ENCODE data around the gene RIC1. TPM values are rescaled to one million over a fixed set of nuclear protein-coding genes. Genes with fewer than 3 reads are reported as not detected.

The RIC1 gene
- total RNA-seq, 1 donor from 2014 or later, result 9.7 TPM

GRCh38 chr9:5684101-5684500, 55.2 kb downstream of the RIC1 start:
- DNase-seq, result no peak
- H3K27ac Mint-ChIP-seq (ENCODE audit: unreplicated experiment), result no peak overlapping the region
- H3K4me3 Mint-ChIP-seq (ENCODE audit: unreplicated experiment), result no peak overlapping the region
- TF ChIP-seq CTCF (IDR thresholded peaks at IDR 0.05; ENCODE audit: partially characterized antibody, unreplicated experiment), result no peak
- H3K4me1 Mint-ChIP-seq (ENCODE audit: low read depth, unreplicated experiment), result no peaks in the 10 kb centered on the region
- peaks cover 2% of the 10 kb centered on the region for H3K27me3 Mint-ChIP-seq (ENCODE audit: unreplicated experiment)
- H3K9me3 Mint-ChIP-seq (ENCODE audit: unreplicated experiment), result peaks cover 2% of the 10 kb centered on the region
- peaks cover 10% of the 10 kb centered on the region for H3K36me3 Mint-ChIP-seq (ENCODE audit: unreplicated experiment)

GRCh38 chr9:5688109-5688508, 59.2 kb downstream of the RIC1 start:
- H3K27ac Mint-ChIP-seq (ENCODE audit: unreplicated experiment), result no peak overlapping the region

GRCh38 chr9:5690278-5690677, 61.4 kb downstream of the RIC1 start:
- Mint-ChIP-seq H3K27me3 (ENCODE audit: unreplicated experiment) (no peaks in the 10 kb centered on the region), H3K4me1 (ENCODE audit: low read depth, unreplicated experiment) (no peaks in the 10 kb centered on the region), H3K27ac (ENCODE audit: unreplicated experiment) (no peak overlapping the region), H3K9me3 (ENCODE audit: unreplicated experiment) (no peaks in the 10 kb centered on the region), H3K36me3 (ENCODE audit: unreplicated experiment) (no peaks in the 10 kb centered on the region), H3K4me3 (ENCODE audit: unreplicated experiment) (no peak overlapping the region)
- no peak for DNase-seq
- no peak for TF ChIP-seq CTCF (IDR thresholded peaks at IDR 0.05; ENCODE audit: partially characterized antibody, unreplicated experiment)

More at GRCh38 chr9:5688109-5688508, 59.2 kb downstream of the RIC1 start:
- peaks cover 2% of the 10 kb centered on the region for H3K9me3 Mint-ChIP-seq (ENCODE audit: unreplicated experiment)
- DNase-seq, result no peak
- no peak overlapping the region for H3K4me3 Mint-ChIP-seq (ENCODE audit: unreplicated experiment)
- H3K4me1 Mint-ChIP-seq (ENCODE audit: low read depth, unreplicated experiment), result no peaks in the 10 kb centered on the region
- peaks cover 5% of the 10 kb centered on the region for H3K36me3 Mint-ChIP-seq (ENCODE audit: unreplicated experiment)
- no peak for TF ChIP-seq CTCF (IDR thresholded peaks at IDR 0.05; ENCODE audit: partially characterized antibody, unreplicated experiment)
- no peaks in the 10 kb centered on the region for H3K27me3 Mint-ChIP-seq (ENCODE audit: unreplicated experiment)

GRCh38 chr9:5695860-5696259, 67.0 kb downstream of the RIC1 start:
- no peak for DNase-seq
- Mint-ChIP-seq H3K4me3 (ENCODE audit: unreplicated experiment) (no peak overlapping the region), H3K27me3 (ENCODE audit: unreplicated experiment) (no peaks in the 10 kb centered on the region), H3K36me3 (ENCODE audit: unreplicated experiment) (no peaks in the 10 kb centered on the region), H3K27ac (ENCODE audit: unreplicated experiment) (no peak overlapping the region), H3K4me1 (ENCODE audit: low read depth, unreplicated experiment) (no peaks in the 10 kb centered on the region), H3K9me3 (ENCODE audit: unreplicated experiment) (no peaks in the 10 kb centered on the region)
- no peak for TF ChIP-seq CTCF (IDR thresholded peaks at IDR 0.05; ENCODE audit: partially characterized antibody, unreplicated experiment)

GRCh38 chr9:5696884-5697283, 68.0 kb downstream of the RIC1 start:
- Mint-ChIP-seq H3K36me3 (ENCODE audit: unreplicated experiment) (no peaks in the 10 kb centered on the region), H3K9me3 (ENCODE audit: unreplicated experiment) (no peaks in the 10 kb centered on the region), H3K27ac (ENCODE audit: unreplicated experiment) (no peak overlapping the region), H3K27me3 (ENCODE audit: unreplicated experiment) (no peaks in the 10 kb centered on the region), H3K4me1 (ENCODE audit: low read depth, unreplicated experiment) (no peaks in the 10 kb centered on the region), H3K4me3 (ENCODE audit: unreplicated experiment) (no peak overlapping the region)
- no peak for DNase-seq
- no peak for TF ChIP-seq CTCF (IDR thresholded peaks at IDR 0.05; ENCODE audit: partially characterized antibody, unreplicated experiment)
